ENCODE results near the gene PRKG1.
A peak's percentile ranks its signal among the peaks of the same experiment; 100 is the strongest.

PRKG1 gene

GRCh38 chr10:52313933-52314821 lies 1239.9 kb downstream of the PRKG1 start, which contains the start of gene DKK1:
Gene DKK1 (plus strand): TSS chr10:52314281. CDS start chr10:52314435, 154 bp downstream.
- DNase-seq = peak; percentile 10

DNA sequence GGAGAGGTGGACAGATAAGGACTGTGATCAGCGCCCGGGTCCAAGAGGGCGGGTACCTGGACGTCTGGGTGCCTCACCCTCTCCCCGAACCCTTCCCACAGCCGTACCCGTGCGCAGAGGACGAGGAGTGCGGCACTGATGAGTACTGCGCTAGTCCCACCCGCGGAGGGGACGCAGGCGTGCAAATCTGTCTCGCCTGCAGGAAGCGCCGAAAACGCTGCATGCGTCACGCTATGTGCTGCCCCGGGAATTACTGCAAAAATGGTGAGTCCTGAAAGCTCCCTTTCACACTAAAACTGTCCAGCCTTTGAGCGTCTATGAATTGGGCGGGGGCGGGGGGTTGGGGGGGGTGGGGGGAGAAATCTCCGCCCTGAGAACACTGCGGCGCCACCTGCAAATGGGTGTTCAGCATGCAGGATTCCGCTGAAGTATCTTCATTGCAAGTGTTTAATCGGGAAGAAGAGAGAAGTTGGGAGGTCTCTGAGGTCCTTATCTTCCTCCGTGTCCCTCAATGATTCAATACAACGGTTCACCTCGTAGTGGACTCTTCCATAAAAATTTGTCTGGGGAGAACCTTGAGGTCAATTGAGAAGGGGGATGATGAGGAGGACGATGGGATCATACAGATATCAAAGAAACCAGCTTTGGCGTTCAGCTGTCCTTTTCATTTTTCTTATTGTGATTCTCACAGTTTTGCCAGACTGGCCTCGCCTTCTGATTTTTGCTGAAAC lies 1240.7 kb downstream of the PRKG1 start:
- no peak for DNase-seq

DNA sequence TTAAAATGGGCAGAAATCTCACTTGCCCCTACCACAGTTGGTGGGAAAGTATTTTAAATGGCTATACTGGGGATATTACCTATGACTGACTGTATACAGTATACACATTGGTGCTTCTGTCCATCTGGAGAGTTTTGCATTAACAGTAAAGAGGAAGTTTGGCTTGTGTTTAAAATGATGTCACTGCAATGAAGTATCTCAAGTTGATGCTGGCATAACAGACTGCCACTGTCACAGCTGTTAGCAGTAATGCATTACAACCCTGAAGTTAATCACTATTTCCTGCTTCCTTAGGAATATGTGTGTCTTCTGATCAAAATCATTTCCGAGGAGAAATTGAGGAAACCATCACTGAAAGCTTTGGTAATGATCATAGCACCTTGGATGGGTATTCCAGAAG lies 1241.7 kb downstream of the PRKG1 start:
- DNase-seq = no peak

DNA sequence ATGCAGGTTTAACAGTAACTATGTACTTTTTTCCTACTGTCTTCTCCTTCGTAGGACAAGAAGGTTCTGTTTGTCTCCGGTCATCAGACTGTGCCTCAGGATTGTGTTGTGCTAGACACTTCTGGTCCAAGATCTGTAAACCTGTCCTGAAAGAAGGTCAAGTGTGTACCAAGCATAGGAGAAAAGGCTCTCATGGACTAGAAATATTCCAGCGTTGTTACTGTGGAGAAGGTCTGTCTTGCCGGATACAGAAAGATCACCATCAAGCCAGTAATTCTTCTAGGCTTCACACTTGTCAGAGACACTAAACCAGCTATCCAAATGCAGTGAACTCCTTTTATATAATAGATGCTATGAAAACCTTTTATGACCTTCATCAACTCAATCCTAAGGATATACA lies 1242.2 kb downstream of the PRKG1 start:
- no peak for DNase-seq

DNA sequence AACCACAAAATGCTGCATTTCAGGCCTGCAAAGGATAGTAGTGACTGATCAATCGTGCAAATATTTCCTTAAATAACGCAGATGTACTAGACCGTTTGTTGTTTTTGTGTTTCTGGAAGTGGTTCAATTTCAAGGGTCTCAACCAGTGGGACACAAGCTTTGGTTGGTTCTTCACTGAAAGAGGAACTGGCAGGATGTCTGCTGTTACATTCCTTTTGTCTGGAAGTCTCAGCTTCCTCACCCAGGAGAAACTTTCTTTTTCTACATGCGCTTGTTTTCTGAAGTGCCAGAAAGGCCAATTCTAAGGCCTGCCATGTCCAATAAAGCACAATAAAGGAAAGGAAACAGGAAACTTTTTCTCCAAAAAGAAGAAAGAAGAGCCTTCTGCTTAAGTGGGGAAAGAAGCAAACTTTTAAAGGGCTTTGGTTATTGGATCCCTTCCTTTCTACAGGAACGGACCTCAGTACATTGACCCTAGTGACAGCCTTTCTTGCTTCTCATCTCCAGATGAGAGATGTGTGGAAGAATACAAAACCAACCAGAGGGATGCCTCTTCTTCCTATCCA lies 1243.9 kb downstream of the PRKG1 start:
- DNase-seq = no peak

DNA sequence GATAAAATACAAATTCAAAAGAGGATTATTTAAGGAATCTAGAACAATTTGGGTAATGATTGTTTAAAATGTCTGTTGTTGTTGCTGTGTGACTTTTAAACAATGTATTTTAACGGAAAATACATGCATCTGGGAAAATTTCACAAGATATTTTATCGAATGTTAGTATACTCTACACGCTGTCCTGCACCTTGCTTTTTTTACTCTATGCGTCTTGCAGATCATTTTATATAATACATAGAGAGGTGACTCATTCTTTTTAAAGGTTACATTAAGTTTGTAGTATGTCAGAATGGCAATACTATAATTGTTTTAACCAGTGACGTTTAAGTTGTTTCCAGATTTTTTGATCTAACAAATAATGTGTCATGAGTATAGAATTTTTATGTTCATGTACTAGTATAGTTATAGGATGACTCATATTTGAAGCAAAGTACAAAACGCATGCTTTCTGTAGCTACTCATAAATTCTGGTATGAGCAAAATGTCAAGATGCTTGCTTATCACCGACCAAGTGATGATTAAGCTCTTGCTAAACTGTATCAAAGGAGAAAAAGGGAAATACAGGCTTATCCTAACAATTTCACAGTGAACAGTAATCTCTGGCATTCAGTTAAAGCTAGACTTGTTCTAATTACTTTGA lies 1244.7 kb downstream of the PRKG1 start:
- DNase-seq = no peak

DNA sequence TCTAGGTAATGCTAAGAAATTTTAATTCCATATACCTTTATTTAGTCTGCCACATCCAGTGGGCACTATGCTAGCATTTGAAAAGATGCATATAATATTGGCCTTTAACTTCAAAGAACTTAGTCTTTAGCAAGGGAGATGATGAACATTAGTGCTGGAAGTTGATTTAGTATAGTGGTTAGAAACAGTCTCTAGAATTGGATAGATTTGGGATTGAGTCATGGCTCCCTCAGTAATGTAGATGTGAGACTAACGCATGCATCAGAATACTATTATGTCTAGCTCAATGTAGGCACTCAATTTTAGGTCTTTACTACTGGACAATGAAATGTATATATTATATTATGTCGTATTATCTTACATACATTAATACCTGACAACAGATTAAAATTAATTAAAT lies 1245.6 kb downstream of the PRKG1 start:
- no peak for DNase-seq

DNA sequence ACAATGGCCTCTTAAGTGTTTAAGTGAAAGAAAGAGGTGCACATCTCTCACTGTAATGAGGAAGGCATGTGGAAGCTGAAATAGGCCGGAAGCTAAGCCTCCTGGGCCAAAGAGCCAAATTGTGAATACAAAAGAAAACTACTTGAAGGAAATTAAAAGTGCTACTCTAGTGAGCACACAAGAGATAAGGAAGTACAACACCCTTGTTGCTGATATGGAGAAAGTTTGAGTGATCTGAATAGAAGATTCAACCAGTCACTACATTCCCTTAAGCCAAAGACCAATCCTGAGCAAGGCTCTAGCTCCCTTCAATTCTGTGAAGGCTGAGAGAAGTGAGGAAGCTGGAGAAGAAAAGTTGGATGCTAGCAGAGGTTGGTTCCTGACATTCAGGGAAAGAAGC lies 1248.0 kb downstream of the PRKG1 start:
- no peak for DNase-seq

- DNase-seq = no peak
Measured at GRCh38 chr10:52322936-52323335, 1248.6 kb downstream of the PRKG1 start.

- no peak for DNase-seq
Measured at GRCh38 chr10:52326382-52326781, 1252.1 kb downstream of the PRKG1 start.

DNA sequence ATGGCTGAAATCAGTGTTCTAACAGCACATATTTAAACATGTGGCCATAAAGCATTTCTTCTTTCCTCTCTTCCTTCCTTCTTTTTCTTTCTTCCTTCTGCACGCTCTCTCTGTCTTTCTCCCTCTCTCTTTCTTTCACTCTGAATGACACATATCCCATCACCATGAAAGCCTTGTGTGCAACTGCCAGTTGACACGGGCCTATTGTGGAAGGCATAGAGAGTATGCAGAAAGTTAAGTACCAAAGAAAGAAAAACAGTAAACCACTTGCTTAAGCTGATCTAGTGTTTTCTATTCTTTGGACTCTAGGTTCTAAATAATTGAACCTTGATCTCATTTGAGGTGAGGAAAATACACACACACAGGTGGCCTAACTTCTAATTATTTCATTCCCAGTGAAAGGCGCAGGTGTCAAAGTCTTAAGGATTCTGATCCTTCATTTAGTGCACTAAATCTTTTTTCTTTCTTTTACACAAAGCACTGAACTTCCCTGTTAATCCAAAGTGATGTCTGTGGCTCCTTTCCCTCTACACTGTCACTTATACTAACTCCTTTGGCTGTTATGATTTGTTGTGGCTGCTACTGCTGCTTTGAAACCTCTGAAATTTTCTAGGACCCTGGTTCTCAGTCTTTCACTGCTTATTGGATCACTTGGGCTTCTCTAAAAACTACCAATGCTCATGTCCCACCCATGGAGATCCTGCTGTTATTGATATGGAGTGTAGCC lies 1257.5 kb downstream of the PRKG1 start:
- DNase-seq = no peak

DNA sequence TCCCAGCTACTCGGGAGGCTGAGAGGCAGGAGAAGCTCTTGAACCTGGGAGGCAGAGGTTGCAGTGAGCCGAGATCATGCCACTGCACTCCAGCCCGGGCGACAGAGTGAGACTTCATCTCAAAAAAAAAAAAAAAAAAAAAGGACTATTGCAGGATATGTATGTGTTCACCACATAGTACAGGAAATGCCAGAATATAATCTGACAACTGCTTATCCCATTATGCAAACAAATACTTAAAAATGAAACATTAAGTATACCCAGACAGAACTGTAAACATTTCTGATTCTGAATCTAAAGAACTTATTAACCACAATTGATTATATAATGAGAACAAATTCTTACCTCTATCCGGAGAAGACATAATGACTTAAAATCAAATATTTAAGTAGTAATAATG lies 1258.5 kb downstream of the PRKG1 start:
- no peak for DNase-seq

GRCh38 chr10:52334595-52334994 lies 1260.3 kb downstream of the PRKG1 start:
- DNase-seq = no peak

DNA sequence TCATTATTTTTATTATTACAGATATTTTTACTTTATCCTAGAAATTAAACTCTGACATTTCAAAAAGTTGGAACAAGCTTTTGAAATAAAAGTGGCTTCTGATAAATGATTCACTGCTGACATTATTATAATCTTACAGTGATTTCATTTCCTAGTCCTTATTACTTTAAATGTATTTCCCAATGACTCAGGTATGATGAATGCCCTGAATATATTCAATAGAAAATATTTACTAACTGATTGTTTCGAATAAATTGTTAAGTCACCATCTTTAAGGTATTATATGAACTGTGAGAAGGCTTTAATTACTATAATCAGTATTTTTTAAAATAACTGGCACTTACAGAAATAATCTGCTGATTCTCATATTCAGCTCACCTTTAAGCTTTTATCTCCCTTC lies 1261.4 kb downstream of the PRKG1 start:
- no peak for DNase-seq

- DNase-seq = no peak
Measured at GRCh38 chr10:52337225-52337624, 1262.9 kb downstream of the PRKG1 start.

- no peak for DNase-seq
Measured at GRCh38 chr10:52343439-52343838, 1269.2 kb downstream of the PRKG1 start.

DNA sequence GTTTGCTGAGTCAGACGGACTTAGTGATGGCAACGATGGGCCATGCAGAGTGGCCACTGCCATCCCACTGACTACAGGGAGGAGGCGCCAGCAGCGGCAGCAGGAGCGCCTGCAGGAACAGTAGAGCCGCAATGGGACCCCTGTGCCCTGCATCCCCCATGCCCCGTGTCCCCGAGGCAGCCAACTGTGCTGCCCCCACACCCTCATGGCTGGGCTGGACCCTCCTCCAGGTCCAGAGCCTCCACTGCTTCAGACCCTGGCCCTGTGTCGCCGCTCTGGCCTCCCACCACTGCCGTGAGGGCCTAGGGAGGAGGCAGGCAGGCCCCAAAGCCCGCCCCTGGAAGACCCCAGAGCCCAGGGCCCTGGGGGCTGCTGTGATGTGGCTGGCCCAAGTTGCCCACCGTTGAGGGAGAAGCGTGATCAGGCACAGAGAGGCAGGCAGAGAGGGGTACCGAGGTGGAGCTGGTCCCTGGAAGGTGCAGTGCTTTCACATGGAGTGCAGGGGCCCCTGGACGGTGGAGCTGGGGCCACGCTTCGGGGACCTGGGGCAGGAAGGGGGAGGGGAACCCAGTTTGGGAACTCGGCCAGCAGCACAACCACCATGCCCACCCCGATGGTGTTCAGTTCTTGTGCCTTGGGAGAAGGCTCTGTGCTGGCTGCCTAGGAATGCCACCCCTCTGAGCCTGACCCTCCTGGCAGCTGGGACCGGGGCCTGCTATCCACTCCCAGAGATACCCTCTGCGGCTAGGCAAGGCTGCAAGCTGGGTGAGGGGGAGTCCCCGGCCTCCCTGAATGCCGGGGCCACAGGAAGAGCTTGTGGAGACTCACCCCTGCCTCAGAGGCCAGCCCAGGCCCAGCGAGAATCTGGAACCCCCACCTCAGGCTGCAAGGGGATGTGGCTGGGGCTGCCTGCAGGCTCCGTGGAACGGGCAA lies 1272.4 kb downstream of the PRKG1 start:
- no peak for DNase-seq

- no peak for DNase-seq
Measured at GRCh38 chr10:52347327-52347667, 1273.0 kb downstream of the PRKG1 start.
